ENCODE measurements around the gene PTGER2. TPM values are rescaled to one million over a fixed set of nuclear protein-coding genes. Genes with fewer than 3 reads are reported as not detected.

PTGER2 gene
- total RNA-seq, 2 experiments from 2014 or later, result 4.3 to 4.8 TPM

- no peaks in the 10 kb centered on the region for H3K27me3 Mint-ChIP-seq
- H3K4me1 Mint-ChIP-seq (ENCODE audit: low read depth), result peaks cover 51% of the 10 kb centered on the region
- CTCF ChIA-PET, result no interaction called here
- DNase-seq (no peak), ATAC-seq (ENCODE audit: poor library complexity) (no peak)
- no peak for TF ChIP-seq CTCF (IDR thresholded peaks at IDR 0.05)
- Histone ChIP-seq H3K9me3 (ENCODE audit: control insufficient read depth in 1 of 2, insufficient read depth in 1 of 2, low read length in 2 of 2) (no peaks in the 10 kb centered on the region), H3K27me3 (ENCODE audit: control insufficient read depth in 1 of 2, insufficient read depth in 2 of 2, low read length in 2 of 2) (no peaks in the 10 kb centered on the region), H3K4me3 (ENCODE audit: low read length) (no peak overlapping the region), H3K36me3 (ENCODE audit: insufficient read depth, low read length) (no peaks in the 10 kb centered on the region), H3K27ac (ENCODE audit: low read depth in 1 of 2, low read length in 2 of 2) (no peak overlapping the region), H3K4me1 (ENCODE audit: insufficient read depth, low read length) (peaks cover 47% of the 10 kb centered on the region)
- no peak overlapping the region for H3K27ac Mint-ChIP-seq
- POLR2A ChIA-PET, result interaction anchor here (0.5 kb wide), 1 partner anchor 25 kb away, joined by 3 read pairs; no protein-coding TSS in a partner anchor
- no peak overlapping the region for H3K4me3 Mint-ChIP-seq
- H3K36me3 Mint-ChIP-seq (ENCODE audit: low read depth), result no peaks in the 10 kb centered on the region
- intact Hi-C loops (cut with DNase I, micrococcal nuclease), result no loop called here
- no peaks in the 10 kb centered on the region for H3K9me3 Mint-ChIP-seq
Measured at GRCh38 chr14:52354242-52354641, 40.1 kb downstream of the PTGER2 start.

- no peaks in the 10 kb centered on the region for H3K9me3 ChIP-seq (ENCODE audit: control insufficient read depth in 1 of 2, insufficient read depth in 1 of 2, low read length in 2 of 2)
- Mint-ChIP-seq H3K36me3 (ENCODE audit: low read depth) (no peaks in the 10 kb centered on the region), H3K27me3 (no peaks in the 10 kb centered on the region), H3K4me3 (no peak overlapping the region), H3K4me1 (ENCODE audit: low read depth) (peaks cover 51% of the 10 kb centered on the region), H3K9me3 (no peaks in the 10 kb centered on the region), H3K27ac (no peak overlapping the region)
- DNase-seq, result peak in 2 of 14 experiments; percentile 14 to 23
- no peaks in the 10 kb centered on the region for H3K36me3 ChIP-seq (ENCODE audit: insufficient read depth, low read length)
- H3K27ac ChIP-seq (ENCODE audit: low read depth in 1 of 2, low read length in 2 of 2), result no peak overlapping the region
- POLR2A ChIA-PET, result no interaction called here
- no peaks in the 10 kb centered on the region for H3K27me3 ChIP-seq (ENCODE audit: control insufficient read depth in 1 of 2, insufficient read depth in 2 of 2, low read length in 2 of 2)
- CTCF ChIA-PET, result no interaction called here
- ATAC-seq (ENCODE audit: poor library complexity), result no peak
- H3K4me1 ChIP-seq (ENCODE audit: insufficient read depth, low read length), result peaks cover 41% of the 10 kb centered on the region
- H3K4me3 ChIP-seq (ENCODE audit: low read length), result no peak overlapping the region
- intact Hi-C loops (cut with DNase I, micrococcal nuclease), result no loop called here
- no peak for TF ChIP-seq CTCF (IDR thresholded peaks at IDR 0.05)
Measured at GRCh38 chr14:52355016-52355431, 40.9 kb downstream of the PTGER2 start.

GRCh38 chr14:52355526-52355925, 41.4 kb downstream of the PTGER2 start:
- Mint-ChIP-seq H3K4me1 (ENCODE audit: low read depth) (peaks cover 48% of the 10 kb centered on the region), H3K27me3 (no peaks in the 10 kb centered on the region), H3K9me3 (no peaks in the 10 kb centered on the region), H3K27ac (no peak overlapping the region), H3K36me3 (ENCODE audit: low read depth) (no peaks in the 10 kb centered on the region), H3K4me3 (no peak overlapping the region)
- H3K9me3 ChIP-seq (ENCODE audit: control insufficient read depth in 1 of 2, insufficient read depth in 1 of 2, low read length in 2 of 2), result no peaks in the 10 kb centered on the region
- peak in 2 of 14 experiments; percentile 10 to 12 for DNase-seq
- no peaks in the 10 kb centered on the region for H3K27me3 ChIP-seq (ENCODE audit: control insufficient read depth in 1 of 2, insufficient read depth in 2 of 2, low read length in 2 of 2)
- TF ChIP-seq CTCF (IDR thresholded peaks at IDR 0.05), result no peak
- H3K4me1 ChIP-seq (ENCODE audit: insufficient read depth, low read length), result peaks cover 36% of the 10 kb centered on the region
- no peaks in the 10 kb centered on the region for H3K36me3 ChIP-seq (ENCODE audit: insufficient read depth, low read length)
- ChIA-PET CTCF (no interaction called here), POLR2A (no interaction called here)
- ATAC-seq (ENCODE audit: poor library complexity), result no peak
- intact Hi-C loops (cut with DNase I, micrococcal nuclease), result no loop called here
- no peak overlapping the region for H3K4me3 ChIP-seq (ENCODE audit: low read length)
- H3K27ac ChIP-seq (ENCODE audit: low read depth in 1 of 2, low read length in 2 of 2), result no peak overlapping the region
